ENCODE measurements around the gene CFLAR. TPM values are rescaled to one million over a fixed set of nuclear protein-coding genes. Genes with fewer than 3 reads are reported as not detected.

CFLAR gene
- total and polyA plus RNA-seq, 9 of the 15 experiments (the other 6 are each of a cell fraction or from before 2014, with no cell fraction given) = 27.5 to 102 (median 54.0) TPM

- TF ChIP-seq NR4A1 (CRISPR knock-in tag; IDR thresholded peaks at IDR 0.05) (peak; percentile 35; the same call in 1 of the 2 replicates), NR4A1 (tag; IDR thresholded peaks at IDR 0.05) (0 out of 2 replicates have a peak, but pooled peaks have one; percentile 20), CREB1 (IDR thresholded peaks at IDR 0.05) (no peak), CREB1 (CRISPR knock-in tag; IDR thresholded peaks at IDR 0.05) (peak; percentile 49; the same call in 1 of the 2 replicates), CXXC5 (CRISPR knock-in tag; IDR thresholded peaks at IDR 0.05) (peak; percentile 85), MYC (IDR thresholded peaks at IDR 0.05; ENCODE audit: low read depth, low read length) (peak; percentile 56), MYC (CRISPR knock-in tag; IDR thresholded peaks at IDR 0.05; ENCODE audit: borderline replicate concordance, low read depth) (no peak), TFE3 (CRISPR knock-in tag; IDR thresholded peaks at IDR 0.05) (no peak), ATF1 (CRISPR knock-in tag; IDR thresholded peaks at IDR 0.05) (no peak), ATF1 (tag; IDR thresholded peaks at IDR 0.05) (peak; percentile 47), ZNF644 (tag; IDR thresholded peaks at IDR 0.05; ENCODE audit: low read depth) (no peak), MYNN (IDR thresholded peaks at IDR 0.05) (peak; percentile 14; the same call in 1 of the 2 replicates), MYNN (CRISPR knock-in tag; IDR thresholded peaks at IDR 0.05) (no peak), CEBPB (tag; IDR thresholded peaks at IDR 0.05) (peak; percentile 82), ZNF395 (CRISPR knock-in tag; IDR thresholded peaks at IDR 0.05) (peak; percentile 25; the same call in 1 of the 2 replicates), RERE (CRISPR knock-in tag; IDR thresholded peaks at IDR 0.05; ENCODE audit: borderline replicate concordance) (no peak), NFIC (IDR thresholded peaks at IDR 0.05) (peak; percentile 88), ZBTB7A (IDR thresholded peaks at IDR 0.05; ENCODE audit: borderline replicate concordance, control insufficient read depth, low read depth, low read length) (peak; percentile 74; the same call in 1 of the 2 replicates), SP1 (CRISPR knock-in tag; IDR thresholded peaks at IDR 0.05) (peak; percentile 43; the same call in 1 of the 2 replicates), NRF1 (conservative IDR thresholded peaks at IDR 0.05 in 1 of 2, IDR thresholded peaks at IDR 0.05 in 1 of 2) (peak; percentile 71 to 78), ARID2 (IDR thresholded peaks at IDR 0.05) (no peak)
Measured at GRCh38 chr2:201118121-201118960, 2.4 kb downstream of the CFLAR start (continued).

Measured in K562 (cell line).